NCI-H2196 (cell line): Measurements from ENCODE around the gene FBXO11.
A peak's percentile ranks its signal among the peaks of the same experiment; 100 is the strongest.

Source experiments
- DNase-seq: peaks from one replicate; lab custom pipeline; 2025; ENCODE audit not compliant: unreplicated experiment; lab: John Stamatoyannopoulos, UW

FBXO11 gene

GRCh38 chr2:47798631-47799030 lies 107.7 kb downstream of the FBXO11 start:
- DNase-seq, result no peak

- no peak for DNase-seq
These were observed 110.1 kb downstream of the FBXO11 start for GRCh38 chr2:47796090-47796697.

DNA sequence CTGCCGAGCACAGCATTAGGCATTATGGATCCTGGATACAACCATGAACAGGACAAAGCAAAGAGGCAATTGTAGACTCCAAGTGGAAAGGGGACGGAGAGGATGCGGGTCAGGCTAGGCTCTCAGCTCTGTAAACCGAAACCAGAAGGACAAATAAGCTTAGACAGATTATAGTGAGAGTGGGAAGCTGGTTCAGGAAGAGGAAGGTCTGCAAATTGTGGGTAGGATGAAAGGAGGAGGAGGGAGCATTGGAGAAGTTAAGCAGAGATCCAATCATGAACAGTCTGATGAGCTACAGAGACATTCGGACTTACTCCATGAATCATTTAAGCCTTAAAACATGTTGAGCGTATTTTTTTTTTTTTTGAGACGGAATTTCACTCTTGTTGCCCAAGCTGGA lies 120.3 kb downstream of the FBXO11 start:
- peak; percentile 19 for DNase-seq

DNA sequence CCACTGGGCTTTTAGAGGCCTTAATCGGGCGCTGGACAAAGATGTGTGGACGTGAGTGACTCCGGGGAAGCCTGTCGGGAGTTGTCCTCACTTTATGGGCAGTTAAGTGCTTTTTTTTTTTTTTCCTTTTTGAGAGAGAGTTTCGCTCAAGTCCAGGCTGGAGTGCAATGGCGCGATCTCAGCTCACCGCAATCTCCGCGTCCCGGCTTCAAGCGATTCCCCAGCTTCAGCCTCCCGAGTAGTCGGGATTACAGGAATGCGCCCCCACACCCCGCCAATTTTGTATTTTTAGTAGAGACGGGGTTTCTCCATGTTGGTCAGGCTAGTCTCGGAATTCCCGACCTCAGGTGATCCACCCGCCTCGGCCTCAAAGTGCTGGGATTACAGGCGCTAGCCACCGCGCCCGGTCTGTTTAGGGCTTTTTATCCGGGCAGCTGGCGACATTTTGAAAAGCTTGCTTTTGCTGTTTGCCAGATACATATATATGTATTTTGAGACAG lies 121.9 kb downstream of the FBXO11 start:
- no peak for DNase-seq

DNA sequence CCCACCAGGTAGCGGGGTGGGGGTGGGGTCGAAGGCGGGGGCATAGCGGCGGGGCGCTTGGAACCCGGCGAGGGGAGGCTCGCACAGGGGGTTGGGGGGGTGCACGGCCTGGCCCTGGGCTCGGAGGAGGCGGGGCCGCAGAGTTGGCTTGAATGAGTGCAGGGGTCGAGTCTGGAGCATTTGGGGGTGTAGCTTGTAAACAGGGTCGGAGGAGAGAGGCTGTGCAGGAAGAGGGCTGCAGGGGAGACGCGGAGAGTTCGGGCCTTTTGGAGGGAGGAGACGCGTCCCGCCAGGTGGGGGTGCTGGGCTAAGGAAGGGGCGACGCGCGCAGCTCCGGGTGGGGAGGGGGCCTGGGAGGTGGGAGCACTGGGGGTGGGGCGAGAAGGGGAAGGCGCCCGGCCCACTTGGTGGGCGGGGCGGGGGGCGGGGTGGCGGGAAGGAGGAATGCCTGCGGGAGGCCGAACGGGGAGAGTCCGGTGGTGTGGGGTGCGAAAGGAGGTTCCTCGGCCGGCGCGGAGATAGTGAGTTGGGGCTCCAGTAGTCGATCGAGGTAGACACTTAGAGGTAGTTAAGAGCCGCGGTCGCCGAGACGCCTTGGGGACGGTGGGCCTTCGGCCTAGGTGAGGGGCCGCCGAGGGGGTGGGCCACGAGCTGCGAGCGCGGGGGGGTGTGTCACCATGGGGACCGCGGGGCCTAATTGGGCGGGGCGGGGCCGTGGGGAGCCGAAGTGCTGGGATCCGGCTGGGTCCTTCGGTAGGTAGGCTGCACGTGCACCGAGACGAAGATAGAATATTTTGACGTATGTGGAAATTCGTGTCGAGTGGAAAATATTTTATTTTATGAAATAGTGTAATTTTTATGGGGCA lies 122.6 kb downstream of the FBXO11 start:
- peak; percentile 62 for DNase-seq

DNA sequence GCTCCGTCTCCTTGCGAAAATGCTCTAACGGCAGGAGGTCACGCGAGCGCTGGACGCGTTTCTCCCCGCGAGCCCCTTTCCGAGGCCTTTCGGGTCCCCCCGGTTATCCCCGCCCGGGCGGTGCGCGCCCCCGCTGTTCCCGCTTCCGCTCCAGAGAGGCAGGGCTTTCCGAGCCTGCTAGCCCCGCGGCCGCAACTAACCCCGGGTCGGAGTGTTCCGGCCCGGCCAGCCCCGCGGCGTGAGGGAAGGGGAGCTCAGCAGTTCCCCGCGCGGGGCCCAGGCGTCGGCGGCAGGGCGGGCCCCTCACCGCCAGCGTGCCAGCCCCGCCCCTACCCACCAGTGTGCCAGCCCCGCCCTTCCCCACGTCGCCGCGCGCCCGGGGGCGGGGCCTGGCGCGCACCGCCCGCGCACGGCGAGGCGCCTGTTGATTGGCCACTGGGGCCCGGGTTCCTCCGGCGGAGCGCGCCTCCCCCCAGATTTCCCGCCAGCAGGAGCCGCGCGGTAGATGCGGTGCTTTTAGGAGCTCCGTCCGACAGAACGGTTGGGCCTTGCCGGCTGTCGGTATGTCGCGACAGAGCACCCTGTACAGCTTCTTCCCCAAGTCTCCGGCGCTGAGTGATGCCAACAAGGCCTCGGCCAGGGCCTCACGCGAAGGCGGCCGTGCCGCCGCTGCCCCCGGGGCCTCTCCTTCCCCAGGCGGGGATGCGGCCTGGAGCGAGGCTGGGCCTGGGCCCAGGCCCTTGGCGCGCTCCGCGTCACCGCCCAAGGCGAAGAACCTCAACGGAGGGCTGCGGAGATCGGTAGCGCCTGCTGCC lies 123.4 kb downstream of the FBXO11 start, which contains the start of gene MSH6:
Gene MSH6, plus strand, starts transcription at position 475 of the 815 bp plus-strand sequence. Its CDS starts 89 bp downstream, at position 564.
- DNase-seq, result peak; percentile 91

- no peak for DNase-seq
These were observed 124.0 kb downstream of the FBXO11 start for GRCh38 chr2:47782381-47782670.

- DNase-seq, result no peak
These were observed 126.9 kb downstream of the FBXO11 start for GRCh38 chr2:47779426-47779790.

DNA sequence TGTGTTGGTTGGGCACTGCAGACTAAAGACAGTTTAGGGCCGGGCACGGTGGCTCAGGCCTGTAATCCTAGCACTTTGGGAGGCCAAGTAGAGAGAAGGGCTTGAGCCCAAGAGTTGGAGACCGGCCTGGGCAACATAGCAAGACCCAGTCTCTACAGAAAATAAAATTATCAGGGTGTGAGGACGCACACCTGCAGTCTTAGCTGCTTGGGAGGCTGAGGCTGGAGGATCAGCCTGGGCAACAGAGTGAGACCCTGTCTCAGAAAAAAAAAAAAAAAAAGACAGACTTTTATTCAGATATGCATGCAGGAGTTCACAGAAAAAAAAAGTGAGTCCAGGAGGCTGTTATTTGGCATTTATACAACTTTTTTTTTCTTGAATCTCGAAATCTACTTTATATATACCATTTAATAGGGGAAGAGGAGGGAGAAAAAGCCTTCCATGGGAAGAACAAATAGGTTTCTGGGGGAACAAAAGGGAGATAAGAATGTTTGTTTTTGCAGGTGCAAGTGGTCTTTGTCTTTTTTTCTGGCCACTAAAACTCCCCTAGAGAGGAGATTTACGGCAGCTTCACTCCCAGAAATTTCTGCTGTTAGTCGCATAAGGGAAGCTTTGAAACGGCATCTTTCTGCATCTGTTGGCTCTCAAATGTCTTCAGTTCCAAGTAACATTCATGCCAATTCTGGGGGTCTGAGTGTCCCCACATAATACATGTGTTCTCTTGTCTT lies 127.4 kb downstream of the FBXO11 start:
- no peak for DNase-seq

- no peak for DNase-seq
These were observed 128.9 kb downstream of the FBXO11 start for GRCh38 chr2:47777277-47777937.

GRCh38 chr2:47774567-47774966 lies 131.7 kb downstream of the FBXO11 start:
- DNase-seq, result no peak

- no peak for DNase-seq
These were observed 134.0 kb downstream of the FBXO11 start for GRCh38 chr2:47772343-47772742.

DNA sequence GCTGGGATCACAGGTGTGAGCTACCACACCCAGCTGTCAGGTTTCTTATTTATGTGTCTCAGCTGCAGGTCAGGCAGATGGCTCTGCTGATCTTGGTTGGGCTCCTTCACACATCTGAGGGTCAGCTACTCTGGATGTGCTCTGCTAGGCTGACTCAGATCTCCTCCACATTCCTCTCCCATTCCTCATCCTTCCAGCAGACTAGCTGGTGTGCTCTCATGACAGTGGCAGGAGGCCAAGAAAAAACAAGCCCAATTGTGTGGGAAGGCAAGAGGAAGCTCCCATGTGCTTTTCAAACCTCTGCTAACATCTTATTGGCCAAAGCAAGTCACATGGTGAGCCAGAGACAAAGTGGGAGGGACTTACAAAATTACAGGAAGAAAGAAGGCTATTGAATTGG lies 135.1 kb downstream of the FBXO11 start:
- DNase-seq, result peak; percentile 36

- DNase-seq, result no peak
These were observed 137.0 kb downstream of the FBXO11 start for GRCh38 chr2:47769318-47769717.

DNA sequence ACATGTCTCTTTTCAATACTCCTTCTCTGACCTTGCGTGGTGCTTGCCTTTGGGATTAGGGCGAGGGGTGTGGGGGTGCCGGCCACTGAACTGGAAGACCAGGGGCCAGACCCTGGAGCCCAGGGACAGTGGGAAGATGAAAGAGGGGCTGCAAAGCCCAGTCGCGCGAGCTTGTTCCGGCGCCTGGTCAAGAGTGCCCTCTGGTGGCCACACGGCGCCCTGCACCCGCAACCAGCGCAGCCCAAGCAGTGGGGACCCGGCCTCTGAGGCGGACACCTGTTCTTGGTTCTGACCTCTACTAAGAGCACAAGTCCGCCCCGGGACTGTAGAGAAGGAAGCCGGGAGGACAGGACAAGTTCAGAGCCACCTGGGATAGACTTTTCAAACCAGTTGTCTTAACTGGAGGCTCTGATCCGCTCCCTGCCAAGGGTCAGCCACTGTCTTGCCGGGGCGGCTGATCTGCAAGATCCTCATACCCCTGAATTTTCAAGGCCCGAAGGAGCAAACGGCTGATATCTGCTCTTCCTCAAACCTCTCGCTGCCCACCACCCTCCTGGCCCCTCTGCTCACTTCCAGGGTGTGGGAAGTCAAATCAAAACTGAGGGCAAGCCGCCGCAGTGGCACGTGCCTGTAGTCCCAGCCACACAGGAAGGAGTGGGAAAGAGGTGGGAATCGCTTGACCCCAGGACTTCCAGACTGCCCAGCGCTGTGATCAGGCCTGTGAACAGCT lies 138.3 kb downstream of the FBXO11 start:
- peak; percentile 70 for DNase-seq

GRCh38 chr2:47767497-47767844 lies 138.8 kb downstream of the FBXO11 start:
- no peak for DNase-seq

- DNase-seq, result no peak
These were observed 154.4 kb downstream of the FBXO11 start for GRCh38 chr2:47751856-47752414.

- no peak for DNase-seq
These were observed 158.4 kb downstream of the FBXO11 start for GRCh38 chr2:47747878-47748277.

- no peak for DNase-seq
These were observed 162.2 kb downstream of the FBXO11 start for GRCh38 chr2:47744074-47744473.

GRCh38 chr2:47741637-47742036 lies 164.7 kb downstream of the FBXO11 start:
- DNase-seq, result no peak
